Measurements from ENCODE around the gene BTG3.

GRCh38 chr21:17612023-17612564 is 607 bp downstream of the BTG3 start:
- no peak for TF ChIP-seq CTCF (IDR thresholded peaks at IDR 0.05)
- no peak for TF ChIP-seq POLR2A (IDR thresholded peaks at IDR 0.05)

Measured in Peyer's patch (tissue), 4 donors.